NK-92 treated with Interleukin-12 subunit alpha and Interleukin-12 subunit beta, amount 100 ng/mL, for 24 hours (cell line): ENCODE data around the gene LDLRAD3.

Experiments
- DNase-seq: peaks from one replicate; lab custom pipeline; 2025; lab: John Stamatoyannopoulos, UW

The LDLRAD3 gene

DNA sequence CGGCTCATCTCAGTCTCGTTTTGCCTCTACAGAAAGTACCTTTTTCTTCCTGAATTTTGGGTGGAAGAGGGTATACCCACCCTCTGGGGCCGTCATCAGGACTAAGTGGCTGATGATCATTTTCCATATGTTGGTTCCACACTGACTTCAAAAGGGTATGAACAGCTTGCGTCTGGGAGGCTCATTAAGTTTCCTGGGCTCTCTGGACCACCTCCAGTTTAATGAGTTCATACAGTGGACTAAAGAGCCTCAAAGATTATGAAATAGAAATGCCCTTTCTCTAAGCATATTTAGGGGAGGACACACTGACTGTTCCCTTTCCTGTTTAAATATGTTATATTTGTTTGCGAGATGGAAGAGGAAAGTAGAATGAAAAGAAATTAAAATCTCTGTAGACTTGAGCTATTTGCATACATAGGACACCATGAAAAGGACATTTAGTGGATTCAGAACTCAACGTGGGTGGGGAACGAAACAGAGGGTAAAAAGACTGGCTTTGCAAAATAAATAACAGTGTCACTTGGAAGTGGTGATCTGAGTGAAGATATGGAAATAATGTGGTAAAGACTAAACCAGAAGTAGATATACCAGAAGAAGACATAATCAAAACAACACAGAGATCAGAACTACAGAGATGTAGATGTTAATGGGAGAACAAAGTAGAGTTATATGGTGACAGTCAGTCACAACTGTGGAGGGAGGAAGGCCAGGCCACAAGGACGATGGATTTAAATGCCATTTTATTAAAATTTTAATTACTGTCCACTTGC is 18.7 kb downstream of the LDLRAD3 start:
- DNase-seq = no peak

DNA sequence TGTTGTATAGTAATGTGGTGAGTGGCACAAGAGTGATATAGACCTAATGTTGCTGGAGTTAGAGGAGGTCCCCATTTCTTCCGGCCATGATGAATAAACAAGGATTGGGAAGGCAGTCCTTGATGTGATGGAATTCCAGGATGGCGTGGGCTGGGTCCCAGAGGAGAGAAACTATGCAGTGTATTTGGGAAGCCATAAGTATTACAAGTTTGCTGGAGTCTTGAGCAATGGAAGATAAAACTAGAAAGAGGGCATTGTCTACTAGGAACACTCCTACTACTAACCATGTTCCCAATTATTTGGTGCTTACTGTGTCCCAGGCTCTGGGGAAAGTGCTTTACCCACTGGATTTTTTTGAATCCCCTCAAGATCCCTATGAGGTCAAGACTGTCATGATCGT is 20.0 kb downstream of the LDLRAD3 start:
- no peak for DNase-seq

- no peak for DNase-seq
Observed at GRCh38 chr11:35964841-35965240, 21.0 kb downstream of the LDLRAD3 start.

GRCh38 chr11:35967042-35967441 is 23.2 kb downstream of the LDLRAD3 start:
- DNase-seq = no peak

DNA sequence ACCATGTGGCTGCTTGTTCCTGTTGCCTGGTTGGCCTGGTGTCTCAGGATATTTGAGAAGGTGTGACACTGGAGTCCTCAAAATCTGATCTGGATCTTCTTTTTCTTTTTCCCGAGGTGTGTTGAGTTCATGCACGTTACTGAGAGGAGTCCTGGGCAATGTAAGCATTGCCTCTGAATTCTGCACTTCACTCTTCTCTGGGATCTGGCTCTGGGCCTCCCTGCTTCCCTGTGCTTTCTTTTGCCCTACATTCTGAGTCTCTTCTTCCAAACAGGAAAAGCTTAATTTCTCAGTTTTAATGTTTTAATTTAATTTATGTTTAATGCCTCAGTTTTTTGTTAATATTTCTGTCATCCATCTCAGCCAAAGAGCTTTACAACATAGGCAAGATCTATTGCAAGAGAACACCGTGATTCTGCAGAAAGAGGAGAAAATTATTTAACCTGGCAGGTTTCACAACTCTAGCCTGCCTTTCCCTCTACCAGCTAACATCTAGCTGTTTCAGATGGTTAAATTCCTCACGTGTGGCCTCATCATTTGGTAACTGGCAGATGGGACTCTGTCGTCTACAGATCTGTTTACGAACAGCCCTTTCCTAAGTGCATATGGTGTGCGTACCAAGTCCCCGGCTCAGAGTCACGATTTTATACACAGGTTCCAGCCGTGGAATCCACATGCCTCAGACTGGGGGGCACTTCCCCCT is 24.7 kb downstream of the LDLRAD3 start:
- DNase-seq = no peak

GRCh38 chr11:35969089-35970042 is 25.5 kb downstream of the LDLRAD3 start:
- no peak for DNase-seq

- DNase-seq = no peak
Observed at GRCh38 chr11:35970445-35970844, 26.6 kb downstream of the LDLRAD3 start.

DNA sequence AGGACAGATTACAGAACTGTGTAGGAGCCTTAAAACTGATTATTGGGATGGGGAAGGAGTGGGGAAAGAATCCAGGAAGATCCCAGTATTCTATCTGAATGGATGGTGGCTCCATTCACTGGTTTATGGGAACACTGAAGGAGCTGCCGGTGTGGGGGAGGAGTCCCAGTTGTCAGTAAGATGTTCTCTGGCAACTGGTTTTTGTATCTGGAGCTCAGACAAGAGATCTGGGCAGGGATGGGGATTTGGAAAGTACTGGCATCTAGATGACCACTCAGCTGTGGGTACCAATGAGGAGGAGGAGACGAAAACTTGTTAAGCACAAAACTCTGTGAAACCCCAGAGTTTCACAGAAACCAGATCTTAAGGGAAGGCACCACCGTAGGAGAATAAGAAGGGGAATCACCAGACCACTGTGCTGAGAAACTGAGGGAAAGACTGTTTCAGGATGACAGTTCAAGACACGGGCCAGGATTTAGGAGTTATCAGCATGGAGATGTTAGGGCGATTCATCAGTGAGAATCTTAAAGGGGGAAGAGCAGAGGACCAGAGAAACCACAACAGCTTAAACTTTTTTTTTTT is 28.1 kb downstream of the LDLRAD3 start:
- no peak for DNase-seq

DNA sequence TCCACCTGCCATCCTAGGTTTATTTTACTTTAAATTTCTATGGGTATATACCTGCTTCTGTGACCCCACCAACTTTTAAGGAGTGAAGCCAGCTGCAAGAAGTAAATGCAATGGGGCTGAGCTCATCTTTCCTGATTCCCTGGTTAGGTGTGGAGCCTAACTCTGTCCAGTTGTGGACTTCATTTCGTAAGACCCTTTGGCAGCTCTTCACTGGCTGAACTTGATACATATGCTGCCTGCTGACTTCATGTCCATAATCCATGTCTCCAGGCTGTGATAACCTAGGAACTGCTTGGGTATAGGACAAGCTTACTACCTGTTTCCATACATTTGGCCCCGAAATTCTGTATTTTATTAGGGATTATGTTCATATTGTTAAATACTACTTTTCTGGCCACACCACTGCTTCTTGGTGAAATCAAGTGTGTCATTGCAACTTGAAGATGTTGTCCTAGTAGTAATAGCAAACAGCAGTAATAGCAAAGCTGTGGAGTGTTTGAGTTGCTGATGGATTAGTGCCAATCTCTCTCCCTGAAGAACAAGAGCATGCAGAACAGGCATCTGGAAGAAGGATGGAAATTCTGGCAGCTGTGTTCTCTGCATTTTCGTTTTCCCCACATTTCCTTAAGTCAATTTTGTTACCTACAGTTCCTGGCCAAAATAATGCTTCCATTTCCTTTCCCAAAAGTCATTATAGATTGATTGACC is 31.2 kb downstream of the LDLRAD3 start:
- DNase-seq = no peak

DNA sequence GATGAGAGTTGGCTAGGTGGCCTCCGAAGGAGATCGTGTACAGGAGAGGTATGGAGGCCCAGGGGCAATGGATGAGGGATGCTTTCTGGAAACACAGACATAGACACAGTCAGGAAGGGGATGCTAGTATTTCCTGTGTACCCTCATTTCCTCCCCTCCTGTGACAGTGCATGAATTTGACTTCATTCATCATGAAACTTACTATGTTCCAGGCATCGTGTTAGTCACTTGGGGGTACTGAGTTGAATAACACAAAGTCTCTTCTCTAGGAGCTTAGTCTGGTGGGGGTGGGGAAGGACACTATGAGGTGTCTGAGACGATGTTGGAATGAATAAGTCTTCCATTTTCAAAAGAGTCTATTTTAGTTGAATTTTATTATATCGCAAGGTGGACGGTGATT is 32.6 kb downstream of the LDLRAD3 start:
- DNase-seq = no peak

DNA sequence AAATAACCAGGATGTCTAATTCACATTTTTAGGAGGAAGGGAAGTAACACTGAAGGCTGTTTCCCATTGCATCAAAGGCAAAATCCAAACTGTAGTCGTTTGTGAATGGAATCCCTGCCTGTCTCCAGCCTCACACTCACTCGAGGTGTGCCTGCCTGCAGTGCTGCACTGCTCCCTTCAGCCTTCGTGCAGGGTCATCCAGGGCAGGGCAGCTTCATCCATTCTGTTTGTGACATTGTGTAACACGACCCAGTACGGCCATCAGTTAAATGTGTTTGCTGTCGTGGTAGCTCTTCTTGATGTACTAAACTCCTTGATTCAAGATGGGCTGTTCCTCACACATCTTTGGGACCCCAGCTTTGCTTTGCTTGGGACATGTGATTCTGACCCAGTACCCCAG is 34.3 kb downstream of the LDLRAD3 start:
- no peak for DNase-seq

DNA sequence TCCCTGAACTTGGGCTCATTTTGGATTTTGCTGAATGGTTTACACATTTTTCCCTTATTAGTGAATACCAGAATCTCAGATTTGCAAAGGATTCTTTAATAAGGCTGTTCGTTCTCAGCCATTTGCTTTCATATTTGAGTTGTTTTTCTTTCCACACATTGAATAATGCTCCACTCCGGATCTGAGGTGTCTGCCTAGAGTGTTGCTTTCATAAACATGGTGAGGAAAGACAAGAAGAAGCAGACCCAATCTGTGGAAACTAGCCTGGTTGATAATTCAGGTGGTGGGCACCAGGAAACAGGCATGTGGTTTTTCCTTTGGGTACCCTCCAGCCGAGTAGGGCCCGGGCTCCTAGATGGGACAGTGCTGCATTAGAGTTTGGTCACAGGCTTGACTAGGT is 35.0 kb downstream of the LDLRAD3 start:
- no peak for DNase-seq

DNA sequence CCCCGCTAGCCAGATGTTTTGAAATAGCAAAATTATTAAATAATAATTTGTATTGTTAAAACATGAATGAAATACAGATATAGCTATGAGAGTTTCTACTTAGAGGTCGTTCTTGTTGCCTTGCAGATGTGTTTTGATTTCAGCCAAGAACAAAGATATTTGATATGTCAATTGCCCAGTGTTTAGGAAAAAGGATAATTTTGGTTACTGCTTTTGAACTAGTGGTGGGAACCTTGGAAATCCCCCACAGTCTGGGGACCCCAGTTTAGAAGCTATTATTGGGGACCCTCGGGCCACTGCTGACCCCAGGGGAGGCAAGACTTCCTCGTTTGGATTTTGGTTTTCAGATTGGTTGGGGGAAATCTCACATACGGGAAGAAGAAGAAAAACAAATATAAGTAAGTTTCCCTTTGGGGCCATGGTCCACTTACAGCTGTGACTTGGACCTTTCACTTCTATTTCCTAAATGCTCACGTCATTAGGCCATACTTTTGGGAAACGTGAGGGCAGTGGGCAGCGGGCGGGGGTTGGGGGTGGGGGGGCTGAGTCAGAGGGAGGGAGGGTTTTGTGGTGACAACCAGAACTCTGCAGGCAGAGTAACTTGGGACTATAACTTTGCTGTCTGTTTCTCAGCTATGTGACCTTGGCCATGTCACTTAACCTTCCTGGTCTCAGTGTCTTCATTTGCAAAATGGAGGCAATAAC is 37.0 kb downstream of the LDLRAD3 start:
- DNase-seq = no peak

- no peak for DNase-seq
Observed at GRCh38 chr11:35981581-35981980, 37.7 kb downstream of the LDLRAD3 start.

DNA sequence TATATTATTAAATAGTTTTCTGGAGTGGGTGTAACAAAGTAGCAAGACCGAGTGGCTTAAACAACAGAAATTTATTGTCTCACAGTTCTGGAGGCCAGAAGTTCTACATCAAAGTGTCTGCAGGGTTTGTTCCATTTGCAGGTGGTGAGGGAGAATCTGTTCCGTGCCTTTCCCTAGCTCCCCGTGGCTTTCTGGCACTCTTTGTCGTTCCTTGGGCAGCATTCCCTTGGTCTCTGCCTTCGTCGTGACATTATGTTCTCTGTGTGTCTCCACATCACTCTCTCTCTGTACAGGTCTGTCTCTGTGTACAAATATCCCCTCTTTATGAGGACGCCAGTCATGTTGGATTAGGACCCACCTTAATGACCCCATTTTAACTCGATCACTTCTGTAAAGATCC is 38.2 kb downstream of the LDLRAD3 start:
- no peak for DNase-seq

- no peak for DNase-seq
Observed at GRCh38 chr11:35983981-35984380, 40.1 kb downstream of the LDLRAD3 start.

DNA sequence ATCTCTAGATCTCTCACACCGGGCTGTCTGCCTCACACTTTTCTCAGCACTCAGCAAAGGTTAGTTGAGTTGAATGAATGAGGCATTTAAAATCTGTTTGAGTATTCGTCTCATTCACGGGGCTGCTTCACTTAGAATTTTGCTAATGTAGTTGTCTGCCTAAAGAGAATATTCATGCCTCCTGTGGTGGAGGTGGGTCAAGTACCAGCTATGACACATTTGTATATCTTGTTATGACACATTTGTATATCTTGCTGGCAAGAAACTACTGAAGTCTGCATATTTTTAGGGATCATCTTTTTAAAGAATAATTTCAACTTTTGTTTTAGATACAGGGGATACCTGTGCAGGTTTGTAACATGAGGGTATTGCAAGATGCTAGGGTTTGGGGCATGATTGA is 43.1 kb downstream of the LDLRAD3 start:
- DNase-seq = no peak

- no peak for DNase-seq
Observed at GRCh38 chr11:35990170-35990569, 46.3 kb downstream of the LDLRAD3 start.

DNA sequence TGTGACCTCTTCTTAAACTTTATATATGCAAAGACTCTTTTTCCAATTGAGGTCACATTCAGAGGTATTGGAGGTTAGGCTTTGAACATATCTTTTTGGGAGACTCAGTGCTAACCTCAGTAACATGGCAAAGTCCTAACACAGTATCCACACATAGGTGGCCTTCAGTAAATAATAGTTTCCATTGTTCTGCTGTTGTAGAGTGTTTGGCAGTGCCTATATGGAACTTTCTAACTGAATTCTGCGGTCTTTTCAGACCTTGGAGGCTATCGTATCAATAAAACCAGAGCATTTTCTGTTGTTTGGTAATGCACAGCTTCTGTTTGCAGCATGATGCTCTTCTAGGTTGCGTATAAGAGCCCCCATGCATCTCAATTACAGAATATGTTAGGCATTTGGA is 47.0 kb downstream of the LDLRAD3 start:
- DNase-seq = no peak

DNA sequence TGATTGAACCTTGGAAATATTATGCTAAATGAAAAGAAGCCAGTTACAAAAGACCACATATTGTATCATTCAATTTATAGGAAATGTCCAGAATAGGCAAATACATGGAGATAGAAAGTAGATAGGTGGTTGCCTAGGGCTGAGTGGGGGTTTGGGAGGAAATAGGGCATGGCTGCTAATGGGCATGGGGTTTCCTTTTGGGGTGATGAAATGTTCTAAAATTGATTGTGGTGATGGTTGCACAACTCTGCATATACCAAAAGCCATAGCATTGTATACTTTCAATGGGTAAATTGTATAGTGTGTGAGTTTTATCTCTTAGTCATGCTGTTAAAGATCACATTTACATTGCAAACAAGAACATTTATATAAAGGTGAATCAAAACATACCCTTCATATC is 48.7 kb downstream of the LDLRAD3 start:
- DNase-seq = no peak

DNA sequence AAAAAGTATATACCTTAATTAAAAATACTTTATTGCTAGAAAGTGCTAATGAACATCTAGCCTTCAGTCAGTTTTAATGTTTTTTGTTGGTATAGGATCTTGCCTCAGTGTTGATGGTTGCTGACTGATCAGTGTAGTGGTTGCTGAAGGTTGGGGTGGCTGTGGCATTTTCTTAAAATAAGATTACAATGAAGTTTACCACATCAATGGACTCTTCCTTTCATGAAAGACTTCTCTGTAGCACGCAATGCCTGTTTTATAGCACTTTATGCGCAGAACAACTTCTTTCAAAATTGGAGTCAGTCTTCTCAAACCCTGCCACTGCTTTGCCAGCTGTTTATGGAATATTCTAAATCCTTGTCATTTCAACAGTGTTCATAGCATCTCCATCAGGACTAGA is 50.6 kb downstream of the LDLRAD3 start:
- no peak for DNase-seq
